ENCODE data around the gene KCNQ5. TPM values are rescaled to one million over a fixed set of nuclear protein-coding genes. Genes with fewer than 3 reads are reported as not detected.
A peak's percentile ranks its signal among the peaks of the same experiment; 100 is the strongest.

Gene KCNQ5
- total and polyA plus RNA-seq, 10 of the 15 experiments (the other 5 are each of a cell fraction or from before 2014, with no cell fraction given), result 0.60 to 16.2 (median 3.2) TPM

GRCh38 chr6:72787391-72788031, 165.6 kb downstream of the KCNQ5 start:
- intact Hi-C loops (cut with micrococcal nuclease; ENCODE audit: unreplicated experiment) (no loop called here), in situ Hi-C loops (cut with MboI) (no loop called here)
- H3K9me3 ChIP-seq (replicated peaks; ENCODE audit: control insufficient read depth, insufficient read depth, low read length), result no peaks in the 10 kb centered on the region; the same call in 2 of the 3 replicates
- ChIA-PET POLR2A (no interaction called here), CTCF (interaction anchor here (0.7 kb wide), 1 partner anchor 18 kb away, joined by 3 read pairs; no protein-coding TSS in a partner anchor), RAD21 (ENCODE audit: unreplicated experiment) (interaction anchor here (0.6 to 1.4 kb wide), 2 partner anchors 143 to 171 kb away, joined by 4 to 7 read pairs; no protein-coding TSS in a partner anchor), SMC1A (ENCODE audit: uncharacterized antibody, unreplicated experiment) (interaction anchor here (0.6 to 2.7 kb wide), 4 partner anchors 9 to 311 kb away, joined by 3 to 6 read pairs (median 3); no protein-coding TSS in a partner anchor)
- peaks cover 2% of the 10 kb centered on the region for H3K79me2 ChIP-seq (ENCODE audit: control insufficient read depth, insufficient read depth, low read length)
- H3K27me3 ChIP-seq (replicated peaks in 1 of 2; ENCODE audit: control insufficient read depth in 2 of 2, insufficient read depth in 2 of 2, low read length in 1 of 2), result no peaks in the 10 kb centered on the region
- H3K4me3 ChIP-seq, result no peak overlapping the region
- no peak overlapping the region for H3K4me2 ChIP-seq (ENCODE audit: control insufficient read depth, insufficient read depth)
- H4K20me1 ChIP-seq (ENCODE audit: control insufficient read depth, insufficient read depth), result no peaks in the 10 kb centered on the region
- BruUV-seq (replicated peaks), result no TSS peak
- peaks cover 0 to 1% of the 10 kb centered on the region in 2 experiments; a peak in 1 of 4 replicates for H3K36me3 ChIP-seq (ENCODE audit: control insufficient read depth in 2 of 2, insufficient read depth in 2 of 2, low read length in 1 of 2)
- DNase-seq (ENCODE audit: low read depth, low spot score) (no peak), FAIRE-seq (no peak), ATAC-seq (peak; percentile 40)
- H3K4me1 ChIP-seq (ENCODE audit: control insufficient read depth, insufficient read depth, low read length), result peaks cover 4% of the 10 kb centered on the region
- no peak overlapping the region for H3K9ac ChIP-seq (ENCODE audit: control insufficient read depth, insufficient read depth, low read length)
- TF ChIP-seq ZNF207 (IDR thresholded peaks at IDR 0.05; ENCODE audit: borderline replicate concordance), result no peak
- no peak for TF ChIP-seq NFYA (IDR thresholded peaks at IDR 0.05; ENCODE audit: borderline replicate concordance, low read depth, low read length)
- TF ChIP-seq RAD21 (IDR thresholded peaks at IDR 0.05; ENCODE audit: insufficient read depth, low read depth, low read length), result no peak
- no peak for TF ChIP-seq SMAD5 (IDR thresholded peaks at IDR 0.05; ENCODE audit: low read depth)
- TF ChIP-seq MYB (IDR thresholded peaks at IDR 0.05; ENCODE audit: borderline replicate concordance, low read depth, low read length), result no peak
- no peak for TF ChIP-seq CBX5 (IDR thresholded peaks at IDR 0.05; ENCODE audit: low read depth)
- 88% methylated on average over 2 of the region's 2 CpGs for WGBS (ENCODE audit: insufficient coverage, insufficient replicate concordance, low lambda C conversion rate, missing lambda C conversion rate)
- H3K27ac ChIP-seq (ENCODE audit: control insufficient read depth, insufficient read depth), result no peak overlapping the region
- H2AFZ ChIP-seq (ENCODE audit: control insufficient read depth, low read depth, low read length), result no peak overlapping the region

GRCh38 chr6:72788188-72788587, 166.3 kb downstream of the KCNQ5 start:
- Histone ChIP-seq H3K9ac (ENCODE audit: control insufficient read depth, insufficient read depth, low read length) (no peak overlapping the region), H4K20me1 (ENCODE audit: control insufficient read depth, insufficient read depth) (no peaks in the 10 kb centered on the region), H3K4me3 (no peak overlapping the region), H3K9me3 (replicated peaks; ENCODE audit: control insufficient read depth, insufficient read depth, low read length) (no peaks in the 10 kb centered on the region; the same call in 2 of the 3 replicates), H3K27me3 (replicated peaks in 1 of 2; ENCODE audit: control insufficient read depth in 2 of 2, insufficient read depth in 2 of 2, low read length in 1 of 2) (no peaks in the 10 kb centered on the region), H3K4me1 (ENCODE audit: control insufficient read depth, insufficient read depth, low read length) (peaks cover 4% of the 10 kb centered on the region), H3K36me3 (ENCODE audit: control insufficient read depth in 2 of 2, insufficient read depth in 2 of 2, low read length in 1 of 2) (peaks cover 0 to 1% of the 10 kb centered on the region in 2 experiments; a peak in 1 of 4 replicates), H3K79me2 (ENCODE audit: control insufficient read depth, insufficient read depth, low read length) (peaks cover 2% of the 10 kb centered on the region), H3K27ac (ENCODE audit: control insufficient read depth, insufficient read depth) (no peak overlapping the region), H2AFZ (ENCODE audit: control insufficient read depth, low read depth, low read length) (no peak overlapping the region), H3K4me2 (ENCODE audit: control insufficient read depth, insufficient read depth) (no peak overlapping the region)
- RAD21 ChIA-PET (ENCODE audit: unreplicated experiment), result interaction anchor here (0.6 to 1.4 kb wide), 2 partner anchors 142 to 172 kb away, joined by 4 to 7 read pairs; no protein-coding TSS in a partner anchor
- intact Hi-C loops (cut with micrococcal nuclease; ENCODE audit: unreplicated experiment) (no loop called here), in situ Hi-C loops (cut with MboI) (no loop called here)
- no TSS peak for BruUV-seq (replicated peaks)
- CTCF ChIA-PET, result no interaction called here
- DNase-seq (ENCODE audit: low read depth, low spot score), result no peak
- POLR2A ChIA-PET, result no interaction called here
- peak; percentile 52 for ATAC-seq
- SMC1A ChIA-PET (ENCODE audit: uncharacterized antibody, unreplicated experiment), result interaction anchor here (0.6 to 2.7 kb wide), 6 partner anchors 10 to 310 kb away, joined by 3 to 8 read pairs (median 3); no protein-coding TSS in a partner anchor
- 100% methylated on average over 1 of the region's 1 CpG for WGBS (ENCODE audit: insufficient coverage, insufficient replicate concordance, low lambda C conversion rate, missing lambda C conversion rate)
- FAIRE-seq, result no peak
- TF ChIP-seq PAX8 (IDR thresholded peaks at IDR 0.05) (no peak), ZNF687 (IDR thresholded peaks at IDR 0.05) (no peak), PML (IDR thresholded peaks at IDR 0.05; ENCODE audit: low read length) (no peak), DPF2 (IDR thresholded peaks at IDR 0.05) (no peak), MYC (IDR thresholded peaks at IDR 0.05; ENCODE audit: insufficient read depth, insufficient read length, insufficient replicate concordance, low read length, severe bottlenecking) (no peak), NFYA (IDR thresholded peaks at IDR 0.05; ENCODE audit: borderline replicate concordance, low read depth, low read length) (no peak), POLR2A (IDR thresholded peaks at IDR 0.05; ENCODE audit: low read depth, low read length) (no peak), LARP7 (IDR thresholded peaks at IDR 0.05) (no peak)

Measured in GM12878 (cell line).